GM18502 (cell line): ENCODE data around the gene MAL.

Experiments used
- ATAC-seq: cut with Tn5 transposase; IDR thresholded peaks from one replicate; pipeline ENCODE4 v1.9.1; 2021; ENCODE audit warnings: mild to moderate bottlenecking; ENCODE audit not compliant: unreplicated experiment, poor library complexity

Gene MAL

DNA sequence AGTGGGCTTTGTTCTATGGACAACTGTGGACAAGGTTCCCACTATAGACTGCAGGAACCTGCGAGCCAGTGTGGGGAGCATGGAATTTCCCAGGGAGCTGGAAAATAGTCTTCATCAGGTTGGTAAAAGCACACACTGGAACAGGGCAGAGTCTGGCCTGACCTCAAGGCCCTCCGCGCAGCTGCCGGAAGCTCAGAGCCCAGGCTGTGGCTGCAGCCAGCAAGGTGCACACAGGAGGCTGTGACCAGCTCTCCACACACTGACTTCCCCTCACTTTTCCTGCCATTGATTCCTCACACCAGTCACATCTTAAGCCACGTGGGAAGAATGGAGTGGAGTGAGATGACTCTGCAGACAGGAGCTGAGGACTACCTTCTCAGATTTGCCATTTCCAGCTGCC is 19.1 kb downstream of the MAL start:
- ATAC-seq = no peak

DNA sequence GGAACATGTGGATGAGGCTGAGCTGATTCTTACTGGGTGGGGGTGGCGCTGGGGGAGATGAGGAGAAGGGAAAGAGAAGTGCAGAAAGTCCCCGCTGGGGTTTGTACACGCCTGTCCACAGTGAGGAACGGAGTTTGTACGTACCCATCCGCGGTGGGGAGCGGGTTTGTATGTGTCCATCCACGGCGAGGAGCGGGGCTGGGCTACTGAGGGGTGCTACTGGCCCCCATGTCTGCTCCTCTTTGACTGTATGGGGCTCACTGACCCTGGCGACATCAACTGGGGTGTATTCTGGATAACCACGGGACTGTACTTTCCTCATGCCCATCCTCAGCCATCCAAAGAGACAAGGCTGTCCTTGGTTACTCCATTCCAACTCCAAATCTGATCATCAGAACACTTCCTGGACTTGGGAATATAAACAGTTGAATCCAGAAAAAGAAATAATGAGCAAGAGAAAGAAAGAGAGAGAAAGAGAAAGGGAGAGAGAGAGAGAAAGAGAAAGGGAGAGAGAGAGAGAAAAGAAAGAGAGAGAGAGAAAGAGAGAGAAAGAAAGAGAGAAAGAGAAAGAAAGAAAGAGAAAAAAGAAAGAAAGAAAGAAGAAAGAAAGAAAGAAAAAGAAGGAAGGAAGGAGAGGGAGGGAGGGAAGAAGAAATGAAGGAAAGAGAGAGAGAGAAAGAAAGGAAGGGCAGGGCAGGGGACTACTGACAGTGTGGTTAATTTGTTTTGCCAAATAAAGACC is 21.0 kb downstream of the MAL start:
- no peak for ATAC-seq

DNA sequence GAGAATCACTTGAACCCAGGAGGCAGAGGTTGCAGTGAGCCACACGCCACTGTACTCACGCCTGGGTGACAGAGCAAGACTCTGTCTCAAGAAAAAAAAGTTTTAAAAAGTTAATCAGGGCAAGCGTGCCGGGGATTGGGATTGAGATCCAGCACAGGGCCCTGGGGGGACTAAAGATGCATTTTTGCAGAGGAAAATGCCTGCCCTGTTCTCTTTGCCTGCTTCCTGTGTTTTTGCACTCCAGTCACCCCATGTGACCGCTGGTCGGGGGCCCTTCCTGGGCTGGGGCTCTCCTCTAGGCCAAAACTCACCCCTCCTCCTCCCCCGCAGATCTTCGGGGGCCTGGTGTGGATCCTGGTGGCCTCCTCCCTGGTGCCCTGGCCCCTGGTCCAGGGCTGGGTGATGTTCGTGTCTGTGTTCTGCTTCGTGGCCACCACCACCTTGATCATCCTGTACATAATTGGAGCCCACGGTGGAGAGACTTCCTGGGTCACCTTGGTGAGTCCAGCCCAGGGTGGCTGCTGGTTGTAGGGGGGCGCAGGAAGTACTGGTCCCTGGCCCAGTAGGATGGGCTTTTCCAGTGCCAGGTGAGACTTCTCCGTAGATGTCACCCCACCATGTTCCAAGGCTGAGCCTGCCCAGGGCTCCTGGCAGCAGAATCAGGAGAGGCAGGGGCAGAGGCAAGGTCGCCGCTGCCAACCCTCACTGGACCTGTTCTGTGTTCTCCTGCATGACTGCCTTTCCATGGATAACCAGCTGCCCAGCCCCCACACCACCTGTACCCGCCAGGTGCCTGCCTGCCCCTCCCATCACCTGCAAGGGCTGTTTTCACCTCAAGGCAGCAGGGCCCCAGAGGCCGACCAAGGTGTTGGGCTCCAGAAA is 22.4 kb downstream of the MAL start:
- ATAC-seq = no peak

DNA sequence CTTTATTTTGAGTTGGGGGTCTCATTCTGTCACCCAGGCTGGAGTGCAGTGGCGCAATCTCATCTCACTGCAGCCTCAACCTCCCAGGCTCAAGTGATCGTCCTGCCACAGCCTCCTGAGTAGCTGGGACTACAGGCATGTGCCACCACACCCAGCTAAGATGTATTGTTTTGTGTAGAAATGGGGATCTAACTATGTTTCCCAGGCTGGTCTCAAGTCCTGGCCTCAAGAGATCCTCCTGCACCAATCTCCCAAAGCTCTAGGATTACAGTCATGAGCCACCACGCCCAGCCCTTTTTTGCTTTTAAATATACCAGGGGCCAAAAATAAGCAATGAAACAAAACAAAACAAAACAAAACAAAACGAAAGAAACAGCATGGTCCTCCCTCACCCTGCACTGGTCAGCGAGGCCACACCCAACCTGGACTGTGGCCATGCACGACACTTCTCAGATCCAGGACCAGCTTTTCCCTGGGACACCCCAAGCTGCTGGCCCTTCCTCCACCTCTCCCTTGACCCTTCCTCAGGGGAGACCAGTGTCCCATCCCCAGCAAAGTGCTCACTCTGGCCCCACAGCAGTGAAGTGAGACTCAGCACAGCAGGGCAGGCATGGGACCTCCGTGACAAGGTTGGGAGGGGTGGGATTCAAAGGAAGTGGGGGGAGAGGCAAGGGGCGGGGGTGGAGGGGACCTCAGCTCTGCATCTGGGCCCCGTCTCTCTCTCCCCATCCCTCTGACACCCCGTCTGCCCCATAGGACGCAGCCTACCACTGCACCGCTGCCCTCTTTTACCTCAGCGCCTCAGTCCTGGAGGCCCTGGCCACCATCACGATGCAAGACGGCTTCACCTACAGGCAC is 23.5 kb downstream of the MAL start:
- no peak for ATAC-seq

DNA sequence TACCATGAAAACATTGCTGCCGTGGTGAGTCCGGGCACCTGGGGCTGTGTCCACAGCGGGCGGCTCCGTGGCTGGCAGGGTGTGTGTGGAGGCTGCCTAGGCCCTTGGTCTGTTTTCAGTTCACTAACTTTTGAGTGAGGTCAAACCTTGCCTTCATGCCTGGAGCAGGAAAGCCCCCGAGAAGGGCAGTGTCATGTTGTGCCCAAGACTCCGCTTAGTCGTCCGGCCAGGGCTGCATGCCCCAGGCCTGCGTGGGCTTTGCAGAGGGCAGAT is 24.1 kb downstream of the MAL start:
- ATAC-seq = no peak

DNA sequence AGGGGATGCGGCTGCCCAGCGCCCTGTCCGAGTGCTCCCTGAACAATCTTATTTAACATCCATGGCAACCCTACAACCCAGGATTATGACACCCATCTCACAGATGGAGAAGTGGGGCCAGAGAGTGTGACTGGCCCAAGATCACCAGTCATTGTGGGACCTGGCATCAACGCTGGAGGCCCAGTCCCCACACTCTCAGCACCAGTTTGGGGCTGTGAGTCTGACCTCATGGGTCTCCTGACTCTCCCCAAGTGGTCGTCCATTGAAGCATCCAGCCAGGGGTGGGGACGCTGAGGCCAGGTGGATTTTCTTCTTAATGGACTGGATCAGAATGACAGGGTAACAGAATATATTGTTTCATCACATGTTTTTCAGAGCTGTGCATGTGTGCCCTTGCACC is 24.5 kb downstream of the MAL start:
- ATAC-seq = no peak

DNA sequence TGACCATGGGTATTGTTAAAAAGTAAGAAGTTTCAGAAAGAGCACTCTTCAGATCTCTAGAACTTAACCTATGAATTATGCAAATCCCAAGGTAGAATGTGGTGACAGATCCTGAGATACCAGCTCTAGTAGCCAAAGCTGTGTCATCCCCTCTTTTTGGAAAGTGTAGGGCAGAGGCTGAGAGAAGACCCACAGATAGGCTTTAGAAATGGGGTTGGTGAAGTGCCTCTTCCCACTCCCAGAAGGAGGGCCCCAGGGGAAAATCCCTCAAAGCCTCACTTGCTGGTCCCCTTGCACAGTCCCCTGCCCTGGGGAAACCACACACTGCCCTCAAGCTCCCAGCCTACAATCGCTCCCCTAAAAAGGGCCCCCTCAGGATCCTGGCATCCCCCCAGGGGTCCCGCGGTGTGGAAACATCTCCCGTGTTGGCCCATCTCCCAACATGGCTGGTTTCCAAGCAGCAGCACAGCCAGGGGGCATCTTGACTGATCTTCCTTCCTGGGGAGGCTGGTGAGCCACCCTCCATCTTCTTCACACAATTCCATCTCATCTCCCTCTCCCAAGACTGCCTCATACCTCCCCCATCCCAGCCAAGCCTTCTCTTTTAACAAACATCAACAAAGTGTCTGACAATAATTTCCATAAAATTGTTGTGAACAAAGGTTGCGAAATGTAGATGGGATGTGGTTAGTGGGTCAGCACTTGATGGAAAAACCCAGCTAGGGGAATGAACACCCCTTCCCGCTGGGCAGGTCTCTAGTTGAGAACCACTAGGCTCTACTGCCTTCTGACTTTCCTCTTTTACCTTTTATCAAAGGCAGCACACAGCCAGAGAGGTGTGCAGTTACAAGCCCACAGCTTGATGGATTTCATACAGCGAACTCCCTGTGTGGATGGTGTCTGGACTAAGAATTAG is 25.1 kb downstream of the MAL start:
- peak; percentile 53 for ATAC-seq

DNA sequence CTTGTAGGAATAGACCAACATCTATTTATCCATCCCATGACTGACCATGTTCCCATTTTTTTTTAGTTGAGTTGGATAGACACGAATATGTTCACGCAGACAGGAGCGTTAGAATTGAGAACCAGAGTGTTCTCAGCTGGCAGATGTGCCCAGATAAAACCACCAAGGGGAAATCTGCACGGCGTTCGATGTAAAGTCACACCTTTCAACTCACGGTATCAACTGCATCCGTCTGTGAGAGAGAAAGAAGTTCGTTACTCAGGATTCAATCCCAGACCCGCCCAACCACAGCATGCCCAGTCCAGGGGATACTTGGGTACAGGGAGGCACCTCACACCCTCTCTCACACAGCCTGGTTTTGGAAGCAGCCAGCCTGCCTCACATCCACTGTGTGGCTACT is 26.1 kb downstream of the MAL start:
- no peak for ATAC-seq

DNA sequence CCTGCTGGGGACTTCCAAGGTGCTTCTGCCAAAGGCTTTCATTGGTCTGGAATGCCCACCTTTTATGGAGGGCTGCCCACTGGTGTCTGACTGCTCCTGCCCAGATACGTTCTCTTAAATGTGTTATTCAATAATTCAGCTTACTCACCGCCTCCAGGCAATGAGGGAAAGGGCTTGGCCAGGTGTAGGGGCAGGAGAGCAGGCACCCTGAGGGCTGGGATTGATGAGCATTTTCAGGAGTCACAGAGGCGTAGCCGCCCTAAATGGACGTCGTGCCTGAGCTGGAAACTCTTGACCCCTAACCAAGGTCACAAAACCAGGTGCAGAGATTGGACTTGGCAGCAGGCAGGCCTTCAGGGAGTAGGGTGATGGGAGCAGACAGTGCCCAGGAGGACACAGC is 26.8 kb downstream of the MAL start:
- no peak for ATAC-seq

DNA sequence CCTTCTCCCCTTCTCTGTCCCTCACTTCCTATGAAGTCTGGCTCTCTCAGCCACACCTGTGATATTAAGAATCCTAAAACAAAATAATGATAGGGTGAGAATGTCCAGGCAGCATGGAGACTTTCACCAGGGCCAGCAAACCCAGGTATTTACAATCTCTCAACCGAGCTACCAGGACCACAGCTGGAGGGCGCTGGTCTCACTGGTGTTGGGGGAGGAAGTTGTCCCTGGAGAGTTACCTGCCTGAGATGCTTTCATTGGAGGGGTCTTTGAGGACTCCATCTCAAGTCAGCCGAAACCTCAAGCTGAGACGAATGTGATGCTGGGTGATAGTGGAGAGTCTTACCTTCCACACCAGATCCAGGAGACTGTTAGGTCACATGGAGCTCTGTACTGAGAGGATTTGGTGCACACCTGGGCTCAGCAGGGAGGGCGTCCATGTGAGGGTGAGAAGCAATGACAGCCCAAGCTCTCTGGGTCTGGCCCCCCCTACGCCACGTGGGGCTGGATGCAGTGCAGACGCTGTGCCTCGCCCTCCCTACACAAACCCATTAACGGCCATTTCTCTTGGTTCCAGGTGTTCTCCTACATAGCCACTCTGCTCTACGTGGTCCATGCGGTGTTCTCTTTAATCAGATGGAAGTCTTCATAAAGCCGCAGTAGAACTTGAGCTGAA is 27.4 kb downstream of the MAL start:
- no peak for ATAC-seq

DNA sequence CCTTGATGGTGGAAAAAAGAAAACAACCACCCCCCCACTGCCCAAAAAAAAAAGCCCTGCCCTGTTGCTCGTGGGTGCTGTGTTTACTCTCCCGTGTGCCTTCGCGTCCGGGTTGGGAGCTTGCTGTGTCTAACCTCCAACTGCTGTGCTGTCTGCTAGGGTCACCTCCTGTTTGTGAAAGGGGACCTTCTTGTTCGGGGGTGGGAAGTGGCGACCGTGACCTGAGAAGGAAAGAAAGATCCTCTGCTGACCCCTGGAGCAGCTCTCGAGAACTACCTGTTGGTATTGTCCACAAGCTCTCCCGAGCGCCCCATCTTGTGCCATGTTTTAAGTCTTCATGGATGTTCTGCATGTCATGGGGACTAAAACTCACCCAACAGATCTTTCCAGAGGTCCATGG is 28.0 kb downstream of the MAL start:
- no peak for ATAC-seq

DNA sequence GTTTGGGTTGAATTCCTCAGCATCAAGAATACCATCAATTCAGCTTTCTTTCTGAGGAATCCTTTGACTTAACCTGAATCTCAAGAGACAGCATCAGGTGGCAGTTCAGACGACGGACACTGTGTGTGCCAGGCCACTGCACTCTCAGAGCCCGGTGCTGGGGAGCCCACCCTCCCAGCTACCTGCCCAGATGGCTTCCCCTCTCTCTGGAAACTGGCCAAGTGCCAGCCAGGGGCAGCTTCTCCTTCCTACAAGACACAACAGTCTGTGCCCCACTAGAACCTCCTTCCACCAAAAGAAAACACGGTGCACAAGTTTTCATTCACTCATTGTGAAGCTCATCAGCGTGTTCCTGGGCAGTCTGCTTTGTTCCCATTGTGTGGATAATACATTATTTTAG is 28.5 kb downstream of the MAL start:
- no peak for ATAC-seq

DNA sequence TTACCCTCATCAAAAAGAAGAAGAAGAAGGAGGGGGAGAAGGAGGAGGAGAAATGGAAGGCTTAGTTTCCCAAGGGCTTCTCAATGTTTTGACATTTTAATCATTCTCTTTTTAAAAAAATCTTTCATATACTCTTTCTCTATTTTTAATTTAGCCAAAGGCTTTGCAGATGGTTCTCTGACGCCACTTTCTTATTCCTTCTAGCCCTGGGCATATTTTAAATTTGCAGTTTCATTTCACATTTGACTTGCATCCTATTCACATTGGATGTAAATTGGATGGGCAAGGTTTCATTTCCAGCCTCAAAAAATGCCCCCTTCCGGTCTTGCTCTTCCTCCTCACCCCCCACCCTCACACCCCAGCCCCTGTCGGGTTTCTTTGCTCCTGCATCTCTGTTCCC is 29.8 kb downstream of the MAL start:
- no peak for ATAC-seq

DNA sequence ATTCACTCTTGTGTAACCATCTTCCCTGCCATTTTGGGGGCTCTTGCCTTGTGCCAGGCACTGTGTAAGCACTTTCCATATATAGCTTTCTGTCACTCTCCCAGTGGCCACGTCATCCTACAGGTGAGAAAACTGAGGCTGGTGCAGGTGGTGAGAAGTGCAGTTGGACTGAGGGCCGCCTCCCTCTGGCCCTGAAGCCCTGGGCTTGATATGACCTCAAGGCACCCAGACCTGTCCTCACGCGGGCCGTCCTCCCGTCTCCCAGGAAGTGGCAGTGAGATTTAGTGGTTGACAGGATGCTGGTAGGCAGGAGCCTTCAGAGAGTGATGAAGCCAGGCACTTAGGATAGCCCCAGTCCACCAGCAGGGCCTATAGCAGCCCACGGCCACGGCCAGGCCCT is 30.5 kb downstream of the MAL start:
- no peak for ATAC-seq

DNA sequence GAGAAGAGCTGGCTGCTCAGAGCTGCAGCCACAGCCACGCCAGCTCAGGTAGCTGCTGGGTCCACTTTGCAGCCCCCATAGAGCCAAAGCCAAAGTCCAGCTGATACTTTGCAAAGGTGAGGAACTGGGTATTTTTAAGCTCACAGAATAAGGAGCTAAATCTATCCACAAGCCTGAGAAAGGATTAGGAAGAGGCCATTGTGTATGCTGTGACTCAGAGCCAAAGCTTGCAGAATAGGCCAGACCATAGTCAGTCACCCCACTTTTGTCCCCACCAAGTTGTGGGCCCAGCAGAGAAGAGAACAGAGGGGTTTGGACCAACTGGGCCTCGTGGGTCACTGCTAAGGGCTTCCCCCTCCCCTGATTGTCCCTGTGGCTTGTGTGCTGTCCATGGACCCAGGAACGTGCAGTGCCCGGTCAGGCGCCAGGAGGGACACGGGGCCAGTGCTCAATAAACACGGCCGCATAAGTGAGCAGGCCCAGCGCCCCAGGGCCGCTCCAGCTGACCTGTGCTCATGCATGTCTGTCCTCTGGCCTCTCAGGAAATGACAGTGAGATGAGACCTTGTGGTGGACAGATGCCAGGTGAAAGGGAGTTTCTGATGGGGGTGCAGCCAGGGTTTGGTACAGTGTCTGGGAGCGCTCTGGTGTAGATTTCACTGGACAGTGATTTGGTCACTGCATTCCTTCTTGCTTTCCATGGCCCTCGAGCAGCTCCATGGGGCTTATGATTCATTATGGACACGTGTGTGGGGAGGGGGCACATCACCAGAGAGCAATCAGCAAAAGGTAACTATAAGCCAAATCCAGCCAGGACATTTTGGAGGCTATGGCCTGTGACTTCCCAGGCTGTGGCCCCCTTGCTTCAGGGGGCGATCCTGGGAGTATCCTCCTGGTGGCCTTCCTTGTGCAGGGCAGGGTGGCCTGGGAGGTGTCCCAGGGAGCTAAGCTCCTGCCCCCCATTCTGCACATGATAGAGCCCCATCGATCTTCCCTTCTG is 31.3 kb downstream of the MAL start:
- no peak for ATAC-seq

DNA sequence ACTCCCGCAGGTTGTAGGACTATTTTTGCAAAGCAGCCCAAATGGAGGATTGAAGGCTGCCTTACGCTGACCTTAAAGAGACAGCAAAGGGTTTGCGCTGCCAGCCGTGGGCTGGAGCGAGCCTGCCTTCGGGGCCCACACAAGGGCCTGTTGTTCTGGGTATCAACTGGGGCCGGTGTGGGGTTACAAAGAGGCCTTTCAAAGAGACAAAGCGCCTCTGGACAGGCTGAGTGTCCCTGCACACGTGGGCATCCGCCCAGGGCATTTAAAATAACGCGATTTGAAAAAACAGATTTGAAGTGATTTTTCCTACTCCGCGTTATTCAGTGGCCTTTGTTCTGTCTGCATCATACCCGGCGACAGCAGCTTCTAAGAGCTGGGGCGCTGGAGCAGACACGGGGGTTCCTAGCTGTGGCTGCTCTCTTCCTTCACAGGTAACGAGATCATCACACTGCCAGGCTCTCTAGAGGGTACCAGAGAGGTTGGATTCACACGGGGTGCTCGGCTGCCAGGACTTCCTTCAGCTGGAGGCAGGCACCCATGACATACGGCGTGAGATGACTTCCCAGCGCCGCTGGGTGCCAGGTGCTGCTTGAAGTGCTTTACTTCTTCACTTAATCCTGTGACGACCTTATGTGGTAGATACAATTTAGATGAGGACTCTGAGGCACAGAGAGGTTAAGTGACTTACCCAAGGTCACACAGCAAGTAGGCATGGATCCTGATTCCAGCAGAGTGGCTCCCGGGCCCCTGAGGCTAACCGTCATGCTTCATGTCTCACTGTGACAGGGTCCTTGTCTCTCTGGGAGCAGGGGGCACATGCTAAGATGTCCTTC is 32.2 kb downstream of the MAL start:
- no peak for ATAC-seq

DNA sequence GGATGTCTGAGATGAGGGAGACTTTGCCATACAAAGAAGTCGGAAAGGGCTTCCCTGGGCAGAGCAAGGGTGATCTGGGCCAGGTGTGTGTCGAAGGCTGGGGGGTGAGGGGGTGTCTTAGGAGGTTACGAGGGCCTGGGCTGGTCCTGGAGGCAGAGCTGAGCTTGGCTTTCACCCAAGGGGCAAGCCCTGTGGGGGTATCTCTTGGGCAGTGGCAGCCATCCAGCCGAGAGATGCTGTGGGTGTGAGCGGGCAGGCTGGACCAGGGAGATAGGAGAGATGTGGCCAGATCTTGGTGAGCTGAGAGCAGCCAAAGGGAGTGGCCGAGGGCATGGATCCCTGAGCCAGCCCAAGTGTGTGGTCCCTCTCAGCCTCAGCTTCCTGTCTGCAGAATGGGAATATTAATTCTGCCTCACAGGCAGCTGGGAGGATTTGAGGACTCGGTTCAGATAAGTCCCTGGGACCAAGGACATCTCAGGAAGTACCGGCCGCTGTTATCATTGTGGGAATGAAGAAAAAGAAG is 33.0 kb downstream of the MAL start:
- ATAC-seq = no peak
